GM19468 (cell line): ENCODE data around the gene GON4L.
A peak's percentile ranks its signal among the peaks of the same experiment; 100 is the strongest.
"Not testable (repeated sequence)": the region's sequence is repeated elsewhere in the genome, so short reads cannot be mapped to it uniquely, and the experiment has no call there.

ENCODE experiments used
- ATAC-seq: cut with Tn5 transposase; IDR thresholded peaks from one replicate; pipeline ENCODE4 v1.9.1; 2021; ENCODE audit warnings: mild to moderate bottlenecking, moderate library complexity, moderate number of reproducible peaks; ENCODE audit not compliant: unreplicated experiment; ENCODE audit errors: extremely low read depth

GON4L gene

GRCh38 chr1:155873860-155874259, 16.8 kb upstream of the GON4L start:
- ATAC-seq, result no peak

GRCh38 chr1:155872527-155872926, 15.5 kb upstream of the GON4L start:
- ATAC-seq, result no peak

DNA sequence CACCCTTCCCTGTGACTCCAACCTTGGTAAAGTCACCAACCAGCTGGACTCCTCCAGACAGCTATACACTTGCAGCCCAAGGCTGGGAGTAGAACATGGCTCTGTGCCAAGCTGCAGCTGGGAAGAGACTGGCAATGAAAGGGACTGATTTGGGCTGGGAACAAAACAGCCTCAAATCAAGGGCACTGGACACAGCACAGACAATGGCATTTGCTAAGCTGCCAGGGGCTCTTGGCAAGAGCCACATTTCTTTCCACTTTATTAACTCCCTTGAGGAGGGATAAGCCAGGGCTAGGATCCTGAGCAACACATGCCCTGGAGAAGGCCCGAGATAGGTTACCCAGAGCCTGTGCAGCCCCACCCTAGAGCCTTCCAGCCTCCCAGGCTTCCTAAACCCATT, 14.4 kb upstream of the GON4L start:
- ATAC-seq, result no peak

DNA sequence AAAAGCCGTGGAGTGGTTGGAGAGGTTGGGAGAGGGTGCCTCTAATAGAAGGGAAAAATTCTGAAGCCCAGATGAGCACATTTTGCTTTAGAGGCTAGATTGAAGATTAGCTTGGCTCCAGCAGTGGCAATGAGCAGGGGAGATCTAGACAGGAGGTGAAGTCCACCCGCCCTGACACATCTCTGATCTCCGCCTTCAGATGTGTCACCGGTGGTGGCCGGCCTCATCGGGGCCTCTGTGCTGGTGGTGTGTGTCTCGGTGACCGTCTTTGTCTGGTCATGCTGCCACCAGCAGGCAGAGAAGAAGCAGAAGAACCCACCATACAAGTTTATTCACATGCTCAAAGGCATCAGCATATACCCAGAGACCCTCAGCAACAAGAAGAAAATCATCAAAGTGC, 10.8 kb upstream of the GON4L start:
- ATAC-seq, result no peak

DNA sequence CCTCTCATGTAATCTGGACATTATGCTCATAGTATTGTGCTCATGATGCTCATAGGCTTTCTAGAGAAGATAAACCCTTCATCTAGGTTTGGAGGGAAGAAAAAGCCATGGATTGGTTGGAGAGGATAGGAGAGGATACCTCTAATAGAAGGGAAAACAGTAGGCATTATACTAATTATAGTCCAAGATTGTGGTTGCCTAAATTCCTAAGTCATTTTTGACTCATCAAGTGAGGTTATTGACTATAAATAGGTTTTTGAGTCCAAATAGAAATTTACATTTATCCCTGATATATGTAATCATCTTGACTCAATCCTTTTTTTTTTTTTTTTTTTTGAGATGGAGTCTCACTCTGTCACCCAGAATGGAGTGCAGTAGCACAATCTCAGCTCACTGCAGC, 7.4 kb upstream of the GON4L start:
- ATAC-seq, result no peak

DNA sequence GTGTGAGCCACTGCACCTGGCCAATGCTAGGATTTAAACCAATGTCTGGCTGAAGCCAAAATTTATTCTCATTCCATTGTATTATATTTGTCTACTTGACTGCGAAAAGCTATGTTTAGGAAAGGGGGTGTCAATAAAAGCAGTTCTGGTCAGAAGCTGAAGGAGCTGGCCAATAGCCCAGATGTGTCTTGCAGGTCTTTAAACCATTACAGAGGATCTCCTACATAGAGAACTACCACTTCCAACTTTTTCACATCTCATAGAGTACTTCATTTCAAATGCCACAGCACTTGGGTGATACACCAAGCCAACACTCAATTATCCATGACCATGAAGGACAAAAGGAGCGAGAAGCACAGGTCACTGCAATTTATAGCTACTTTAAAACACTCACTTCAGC, 4.9 kb upstream of the GON4L start:
- ATAC-seq, result no peak

GRCh38 chr1:155860970-155861510, 4.0 kb upstream of the GON4L start:
- no peak for ATAC-seq

- ATAC-seq, result no peak
Measured at GRCh38 chr1:155859881-155860871, 3.2 kb upstream of the GON4L start.

DNA sequence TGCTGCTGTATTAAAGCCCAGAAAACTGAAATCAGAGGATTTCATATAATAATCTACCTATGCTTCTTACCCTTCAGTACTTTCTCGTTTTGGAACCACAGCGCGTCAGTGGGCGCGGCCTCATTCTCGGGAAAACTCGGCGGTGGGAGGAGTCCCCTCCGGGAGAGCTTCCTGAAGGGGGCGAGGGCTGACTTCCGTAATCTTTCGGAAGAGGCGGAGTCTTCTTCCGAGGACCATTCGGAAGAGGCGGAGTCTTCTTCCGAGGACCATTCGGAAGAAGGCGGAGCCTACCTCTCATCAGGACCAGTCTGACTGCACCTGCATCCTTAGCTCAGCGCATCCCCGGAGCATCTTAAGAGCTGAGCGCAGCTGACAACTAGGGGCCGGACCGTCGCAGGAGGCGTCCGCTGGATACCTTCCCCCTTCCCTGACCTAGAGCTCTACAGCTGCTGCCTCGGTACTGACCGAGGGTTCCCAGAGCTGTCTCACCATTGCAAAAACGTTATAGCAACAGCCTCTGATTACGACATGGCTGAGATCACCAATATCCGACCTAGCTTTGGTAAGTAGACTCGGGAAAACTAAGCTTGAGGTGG, 2.3 kb upstream of the GON4L start, which contains the start of gene SYT11:
TSS of gene SYT11 (plus strand) at position 334 of the 596 bp plus-strand sequence. CDS start at position 529, 195 bp downstream.
- peak; percentile 65 for ATAC-seq

DNA sequence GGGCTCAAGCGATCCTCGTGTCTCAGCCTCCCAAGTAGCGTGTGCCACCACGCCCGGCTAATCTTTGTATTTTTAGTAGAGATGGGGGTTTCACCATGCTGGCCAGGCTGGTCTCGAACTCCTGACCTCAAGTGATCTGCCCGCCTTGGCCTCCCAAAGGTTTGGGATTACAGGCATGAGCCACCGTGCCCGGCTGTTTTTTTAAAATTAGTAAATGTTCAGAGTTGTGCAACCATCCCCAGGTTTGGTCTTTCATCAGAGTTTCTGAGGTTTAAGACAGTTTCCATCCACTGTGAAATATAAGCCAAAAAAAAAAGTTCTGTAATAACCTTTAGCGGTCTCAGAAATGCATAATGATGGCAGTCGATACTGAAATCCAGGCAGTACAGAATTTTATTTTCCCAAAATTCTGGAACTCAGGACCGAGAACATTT, 1.8 kb upstream of the GON4L start:
- ATAC-seq, result no peak

DNA sequence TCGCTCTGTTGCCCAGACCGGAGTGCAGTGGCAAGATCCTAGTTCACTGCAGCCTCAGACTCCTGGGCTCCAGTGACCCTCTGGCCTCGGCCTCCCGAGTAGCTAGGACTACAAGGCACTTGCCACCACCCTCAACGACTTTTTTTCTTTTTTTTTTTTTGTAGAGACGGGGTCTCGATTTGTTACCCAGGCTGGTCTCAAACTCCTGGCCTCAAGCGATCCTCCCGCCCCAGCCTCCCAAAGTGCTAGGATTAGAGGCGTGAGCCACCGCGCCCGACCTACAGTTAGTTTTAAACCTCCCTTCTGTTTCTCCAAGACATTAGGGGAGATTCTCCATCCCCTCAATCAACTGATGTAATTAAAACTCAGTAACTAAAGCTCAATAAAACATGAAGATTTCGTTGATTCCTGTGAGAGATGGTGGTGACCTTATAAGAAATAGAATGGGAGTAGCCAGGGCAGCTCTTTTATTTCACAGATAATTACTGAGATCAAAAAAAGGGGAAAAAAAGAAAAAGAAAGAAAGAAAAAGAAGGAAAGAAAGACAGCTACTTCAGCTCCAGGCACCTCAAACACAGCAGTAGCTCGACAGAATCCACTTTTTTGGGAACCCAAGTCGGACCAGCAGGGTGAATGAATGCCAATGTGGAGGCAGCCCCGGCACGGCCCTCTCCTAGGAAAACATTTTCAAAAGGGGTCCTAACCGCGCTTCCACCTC, 598 bp downstream of the GON4L start:
- no peak for ATAC-seq

GRCh38 chr1:155850345-155850744, 6.7 kb downstream of the GON4L start:
- no peak for ATAC-seq

DNA sequence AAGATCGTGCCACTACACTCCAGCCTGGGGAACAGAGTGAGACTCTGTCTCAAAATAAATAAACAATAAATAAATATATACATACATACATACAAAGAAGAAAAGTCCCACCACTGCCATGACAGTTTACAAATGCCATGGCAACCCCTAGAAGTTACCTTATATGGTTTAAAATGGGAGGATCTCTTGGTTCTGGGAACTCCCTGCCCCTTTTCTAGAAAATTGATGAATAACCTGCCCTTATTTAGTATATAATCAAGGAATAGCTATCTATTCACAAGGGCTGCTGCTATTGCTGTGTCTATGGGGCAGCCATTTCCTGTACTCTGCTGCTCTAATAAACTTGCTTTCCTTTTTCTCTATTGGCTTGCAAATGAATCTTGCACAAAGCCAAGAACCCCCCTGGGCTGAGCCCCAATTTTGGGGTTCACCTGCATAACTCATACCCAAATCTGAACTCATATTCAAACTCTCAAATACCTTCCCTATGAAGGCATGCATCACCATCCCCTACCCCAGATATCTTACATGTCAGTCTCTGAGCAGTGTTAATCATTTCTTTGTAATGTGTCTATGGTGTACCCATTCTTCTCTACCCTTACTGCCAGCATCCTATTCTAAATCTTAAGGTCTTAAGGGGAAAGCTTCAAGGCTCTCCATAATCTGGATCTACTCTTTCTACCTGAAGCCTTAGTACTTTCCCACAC, 9.0 kb downstream of the GON4L start:
- ATAC-seq, result no peak

- no peak for ATAC-seq
Measured at GRCh38 chr1:155844860-155845421, 12.1 kb downstream of the GON4L start.

DNA sequence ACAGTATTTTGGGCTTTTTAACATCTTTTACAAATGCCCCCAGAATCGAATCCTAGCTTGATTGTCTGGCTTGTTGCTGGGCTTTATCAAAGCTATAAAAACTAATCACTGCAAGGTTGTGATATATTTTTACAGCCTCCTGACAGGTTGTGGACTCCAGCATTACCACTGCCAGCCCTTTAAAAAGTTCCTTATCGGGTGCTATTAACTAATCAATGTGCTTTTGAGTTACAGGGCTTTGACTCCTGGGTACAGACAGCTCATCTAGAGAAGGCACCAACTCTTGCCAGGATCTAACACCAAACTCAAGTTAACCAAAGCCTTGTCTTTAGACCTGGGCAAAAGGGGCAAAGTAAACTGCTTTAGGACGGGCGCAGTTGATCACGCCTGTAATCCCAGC, 16.6 kb downstream of the GON4L start:
- ATAC-seq, result no peak

DNA sequence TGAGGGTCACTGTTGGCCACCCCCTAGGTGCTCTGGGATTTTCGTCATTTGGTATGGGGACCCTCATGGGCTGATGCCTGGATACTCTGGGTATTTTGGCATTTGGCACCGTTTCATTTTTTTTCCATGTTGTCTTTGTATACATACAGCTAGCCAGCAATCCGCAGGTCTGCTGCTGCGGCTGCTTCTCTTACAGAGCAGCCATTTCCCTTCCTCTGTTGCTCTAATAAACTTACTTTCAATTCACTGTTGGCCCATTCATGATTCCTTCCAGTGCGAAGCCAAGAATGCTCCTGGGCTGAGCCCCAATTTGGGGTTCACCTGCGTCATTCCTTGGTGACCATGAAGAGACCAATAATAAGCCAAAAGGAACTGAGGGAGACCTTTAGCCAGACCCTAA, 21.5 kb downstream of the GON4L start:
- no peak for ATAC-seq

- ATAC-seq, result not testable (repeated sequence)
Measured at GRCh38 chr1:155834927-155835399, 22.1 kb downstream of the GON4L start.

DNA sequence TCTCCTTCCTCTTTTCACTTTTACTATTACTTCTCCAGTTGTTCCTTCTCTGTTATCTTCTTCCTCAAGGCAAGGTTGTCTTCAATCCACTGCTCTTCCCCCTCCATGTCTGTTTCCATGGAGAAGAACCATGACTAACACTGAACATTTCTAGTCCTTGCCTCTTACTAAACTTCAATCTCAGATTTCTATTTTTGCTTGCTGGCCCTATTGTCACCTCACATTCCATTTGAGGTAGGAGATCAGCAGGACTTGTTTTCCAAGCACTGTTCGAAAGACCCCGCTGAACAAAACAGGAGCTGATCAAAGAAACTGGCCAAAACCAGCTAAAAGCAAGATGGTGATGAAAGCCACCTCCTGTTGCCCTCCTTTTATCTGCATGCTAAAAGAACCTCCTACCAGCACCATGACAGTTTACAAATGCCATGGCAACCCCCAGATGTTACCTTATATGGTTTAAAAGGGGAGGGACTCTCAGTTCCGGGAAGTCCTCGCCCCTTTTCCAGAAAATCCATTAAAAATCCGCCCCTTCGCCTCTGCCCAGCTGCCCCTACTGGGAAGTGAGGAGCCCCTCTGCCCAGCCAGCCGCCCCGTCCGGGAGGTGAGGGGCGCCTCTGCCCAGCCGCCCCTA, 22.6 kb downstream of the GON4L start:
- ATAC-seq, result no peak
